ENCODE results near the gene CLCNKA. TPM values are rescaled to one million over a fixed set of nuclear protein-coding genes. Genes with fewer than 3 reads are reported as not detected.
A peak's percentile ranks its signal among the peaks of the same experiment; 100 is the strongest.

Gene CLCNKA
- total RNA-seq, 1 donor from 2014 or later: 2.2 TPM

DNA sequence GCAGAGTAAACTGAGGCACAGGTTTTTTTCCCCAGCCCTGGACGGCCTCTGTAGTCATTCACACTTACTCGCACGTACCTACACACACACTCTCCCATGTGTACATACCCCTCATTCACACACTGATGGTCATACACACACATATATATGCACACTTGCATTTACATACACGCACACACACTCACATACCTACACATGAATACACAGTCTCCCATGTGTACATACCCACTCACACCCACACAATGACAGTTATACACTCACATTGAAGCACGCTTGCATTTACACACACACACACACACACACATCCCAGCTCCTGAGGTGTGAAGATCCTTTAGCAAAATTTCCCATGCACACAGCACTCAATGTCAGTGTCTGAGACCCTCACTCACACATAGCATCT lies 52.4 kb downstream of the CLCNKA start:
- TF ChIP-seq, protein P1, sequence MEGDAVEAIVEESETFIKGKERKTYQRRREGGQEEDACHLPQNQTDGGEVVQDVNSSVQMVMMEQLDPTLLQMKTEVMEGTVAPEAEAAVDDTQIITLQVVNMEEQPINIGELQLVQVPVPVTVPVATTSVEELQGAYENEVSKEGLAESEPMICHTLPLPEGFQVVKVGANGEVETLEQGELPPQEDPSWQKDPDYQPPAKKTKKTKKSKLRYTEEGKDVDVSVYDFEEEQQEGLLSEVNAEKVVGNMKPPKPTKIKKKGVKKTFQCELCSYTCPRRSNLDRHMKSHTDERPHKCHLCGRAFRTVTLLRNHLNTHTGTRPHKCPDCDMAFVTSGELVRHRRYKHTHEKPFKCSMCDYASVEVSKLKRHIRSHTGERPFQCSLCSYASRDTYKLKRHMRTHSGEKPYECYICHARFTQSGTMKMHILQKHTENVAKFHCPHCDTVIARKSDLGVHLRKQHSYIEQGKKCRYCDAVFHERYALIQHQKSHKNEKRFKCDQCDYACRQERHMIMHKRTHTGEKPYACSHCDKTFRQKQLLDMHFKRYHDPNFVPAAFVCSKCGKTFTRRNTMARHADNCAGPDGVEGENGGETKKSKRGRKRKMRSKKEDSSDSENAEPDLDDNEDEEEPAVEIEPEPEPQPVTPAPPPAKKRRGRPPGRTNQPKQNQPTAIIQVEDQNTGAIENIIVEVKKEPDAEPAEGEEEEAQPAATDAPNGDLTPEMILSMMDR (IDR thresholded peaks at IDR 0.05; ENCODE audit: unreplicated experiment): no peak
- H3K36me3 Mint-ChIP-seq (ENCODE audit: insufficient read depth): no peaks in the 10 kb centered on the region
- peaks cover 7% of the 10 kb centered on the region for H3K4me1 Mint-ChIP-seq (ENCODE audit: low read depth)
- peak overlapping the region; percentile 67 for H3K4me3 Mint-ChIP-seq (ENCODE audit: low read depth)
- no peak for DNase-seq (ENCODE audit: low spot score, unreplicated experiment)
- H3K9me3 Mint-ChIP-seq (ENCODE audit: low read depth): no peaks in the 10 kb centered on the region
- peaks cover 19% of the 10 kb centered on the region for H3K27me3 Mint-ChIP-seq
- H3K27ac Mint-ChIP-seq: no peak overlapping the region

DNA sequence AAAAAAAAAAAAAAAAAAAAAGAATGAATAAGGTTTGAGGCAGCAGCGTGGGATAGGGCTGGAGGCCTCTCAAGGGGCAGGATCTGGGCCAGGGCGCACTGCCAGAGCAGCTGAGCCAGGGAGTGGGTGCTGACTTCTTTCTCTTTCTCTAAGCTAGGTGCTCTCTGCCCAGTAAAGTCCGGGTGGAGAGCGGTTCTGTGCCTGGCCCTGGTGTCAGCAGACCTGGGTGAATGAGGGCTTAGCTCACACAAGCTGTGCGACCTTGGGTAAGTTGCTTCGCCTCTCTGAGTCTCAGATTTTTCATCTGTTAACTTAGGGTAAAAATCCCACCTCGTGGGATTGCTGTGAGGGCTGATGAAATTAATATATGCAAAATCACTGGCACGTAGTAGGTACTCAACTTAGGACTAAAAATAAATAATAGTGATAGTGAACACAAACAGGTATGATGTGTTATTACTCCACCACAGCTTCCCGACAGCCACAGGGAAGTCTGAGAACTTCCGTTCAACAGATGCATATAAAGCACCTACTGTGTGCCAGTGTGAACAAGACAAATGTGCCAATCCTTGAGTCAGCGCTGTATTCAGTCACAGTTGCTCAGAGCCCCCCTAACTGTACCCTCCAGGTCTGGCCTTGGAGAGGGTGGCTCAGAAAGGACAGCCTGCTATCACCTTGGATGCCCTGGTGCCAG lies 53.6 kb downstream of the CLCNKA start:
- Mint-ChIP-seq H3K27me3 (peaks cover 19% of the 10 kb centered on the region), H3K9me3 (ENCODE audit: low read depth) (no peaks in the 10 kb centered on the region), H3K4me3 (ENCODE audit: low read depth) (no peak overlapping the region), H3K27ac (no peak overlapping the region), H3K4me1 (ENCODE audit: low read depth) (peaks cover 7% of the 10 kb centered on the region), H3K36me3 (ENCODE audit: insufficient read depth) (no peaks in the 10 kb centered on the region)
- TF ChIP-seq, protein P1 (IDR thresholded peaks at IDR 0.05; ENCODE audit: unreplicated experiment): no peak
- no peak for DNase-seq (ENCODE audit: low spot score, unreplicated experiment)

DNA sequence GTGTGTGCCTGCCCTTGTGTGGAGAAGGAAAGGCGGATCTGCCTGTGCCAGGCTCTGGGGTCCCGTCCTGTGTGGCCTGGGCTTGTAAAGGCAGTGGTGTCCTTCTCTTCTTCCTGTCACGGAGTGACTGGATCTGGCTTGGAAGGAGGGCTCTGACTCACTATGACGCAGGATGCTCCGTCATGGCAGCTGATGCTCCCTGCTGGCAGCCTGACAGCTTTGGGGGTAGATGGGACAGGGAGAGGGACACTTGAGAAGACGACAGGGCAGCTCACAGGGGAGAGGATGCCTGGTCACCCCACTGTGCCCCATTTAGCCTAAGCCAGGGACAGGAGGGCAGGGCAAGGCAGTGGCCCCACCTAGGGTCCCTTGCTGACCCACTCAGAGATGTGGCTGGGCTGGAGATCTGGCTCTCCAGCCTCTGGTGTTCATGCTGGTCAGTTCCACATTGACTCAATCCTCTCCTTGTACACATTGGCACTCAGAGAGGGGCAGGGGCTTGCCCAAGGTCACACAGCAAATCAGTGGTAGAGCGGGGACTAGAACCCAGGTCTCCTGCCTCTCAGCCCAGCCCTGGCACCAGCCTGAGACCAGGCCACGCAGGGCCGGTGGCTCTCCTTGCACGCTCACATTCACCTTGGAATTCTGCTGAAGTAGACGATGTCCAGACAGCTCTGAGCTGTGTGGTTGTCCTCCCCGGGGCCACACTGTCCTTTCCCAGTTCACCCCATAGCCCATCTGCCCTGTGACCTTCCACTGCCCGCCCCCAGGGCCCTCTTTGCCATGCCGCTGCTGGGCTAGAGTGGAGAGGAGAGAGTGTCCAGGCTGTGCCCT lies 54.4 kb downstream of the CLCNKA start:
- Mint-ChIP-seq H3K9me3 (ENCODE audit: low read depth) (no peaks in the 10 kb centered on the region), H3K27me3 (peaks cover 19% of the 10 kb centered on the region)

DNA sequence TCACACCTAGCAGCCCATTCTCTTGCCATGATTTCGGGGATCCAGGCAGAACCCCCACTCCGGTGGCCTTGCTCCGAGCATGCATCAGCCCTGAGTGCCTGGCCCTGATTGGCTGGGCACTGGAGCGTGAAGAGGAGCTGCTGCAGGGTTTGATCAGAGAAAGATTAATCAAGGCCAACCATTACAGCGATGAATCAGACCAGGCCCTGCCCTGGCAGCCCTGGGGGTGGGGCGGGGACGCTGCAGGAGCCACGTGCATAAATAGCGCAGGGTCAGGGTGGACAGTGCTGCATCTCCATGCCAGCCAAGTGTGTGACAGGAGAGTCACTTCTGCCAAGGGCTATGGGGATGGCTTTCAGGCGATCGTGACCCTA lies 55.0 kb downstream of the CLCNKA start:
- peaks cover 7% of the 10 kb centered on the region for H3K4me1 Mint-ChIP-seq (ENCODE audit: low read depth)
- H3K9me3 Mint-ChIP-seq (ENCODE audit: low read depth): no peaks in the 10 kb centered on the region
- H3K27me3 Mint-ChIP-seq: peaks cover 19% of the 10 kb centered on the region
- H3K4me3 Mint-ChIP-seq (ENCODE audit: low read depth): no peak overlapping the region
- TF ChIP-seq, protein P1 (IDR thresholded peaks at IDR 0.05; ENCODE audit: unreplicated experiment): no peak
- no peak for DNase-seq (ENCODE audit: low spot score, unreplicated experiment)
- no peak overlapping the region for H3K27ac Mint-ChIP-seq
- H3K36me3 Mint-ChIP-seq (ENCODE audit: insufficient read depth): no peaks in the 10 kb centered on the region

More for the DNA sequence above, 54.4 kb downstream of the CLCNKA start:
- H3K4me3 Mint-ChIP-seq (ENCODE audit: low read depth): no peak overlapping the region
- peaks cover 7% of the 10 kb centered on the region for H3K4me1 Mint-ChIP-seq (ENCODE audit: low read depth)
- TF ChIP-seq, protein P1 (IDR thresholded peaks at IDR 0.05; ENCODE audit: unreplicated experiment): no peak
- DNase-seq (ENCODE audit: low spot score, unreplicated experiment): no peak
- no peak overlapping the region for H3K27ac Mint-ChIP-seq
- H3K36me3 Mint-ChIP-seq (ENCODE audit: insufficient read depth): no peaks in the 10 kb centered on the region

DNA sequence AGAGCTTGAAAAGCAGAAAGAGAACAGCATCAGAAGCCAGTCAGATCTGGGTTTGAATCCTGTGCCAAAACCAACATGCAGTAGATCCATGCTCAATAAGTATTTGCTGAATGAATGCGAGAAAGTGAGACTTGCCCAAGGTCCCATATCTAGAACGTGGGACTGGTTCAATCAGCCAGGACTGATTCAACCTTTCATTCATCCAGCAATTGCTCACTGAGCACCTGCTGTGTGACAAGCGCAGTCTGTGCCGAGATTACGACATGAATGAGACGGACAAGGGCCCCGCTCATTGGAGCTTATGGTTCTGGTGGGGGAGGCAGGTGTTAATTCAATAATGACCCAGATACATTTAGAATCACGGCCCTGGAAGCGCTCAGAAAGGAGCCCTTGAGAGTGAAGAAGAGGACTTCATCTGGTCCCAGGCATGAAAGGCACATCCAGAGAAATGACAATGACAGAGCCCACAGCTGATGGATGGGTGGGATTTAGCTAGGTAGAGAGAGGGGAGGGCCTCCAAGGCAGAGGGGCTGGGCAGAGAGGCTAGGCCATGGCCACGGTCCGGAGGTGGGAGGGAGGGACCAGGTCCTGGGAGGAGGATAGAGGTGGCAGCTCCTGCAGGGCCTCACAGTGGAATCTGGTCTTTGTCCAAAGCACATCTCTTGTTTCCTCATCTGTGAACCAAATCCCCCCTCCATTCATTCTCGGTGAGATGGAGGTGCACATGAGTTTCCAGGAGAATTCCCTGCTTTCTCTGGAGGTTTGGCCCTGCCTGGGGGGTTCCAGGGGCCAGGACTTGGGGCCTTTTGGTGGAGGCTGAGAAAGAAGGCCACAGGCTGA lies 55.8 kb downstream of the CLCNKA start:
- Mint-ChIP-seq H3K4me3 (ENCODE audit: low read depth) (no peak overlapping the region), H3K27ac (no peak overlapping the region), H3K9me3 (ENCODE audit: low read depth) (no peaks in the 10 kb centered on the region), H3K4me1 (ENCODE audit: low read depth) (peaks cover 7% of the 10 kb centered on the region), H3K27me3 (peaks cover 15% of the 10 kb centered on the region), H3K36me3 (ENCODE audit: insufficient read depth) (no peaks in the 10 kb centered on the region)
- no peak for DNase-seq (ENCODE audit: low spot score, unreplicated experiment)
- TF ChIP-seq, protein P1 (IDR thresholded peaks at IDR 0.05; ENCODE audit: unreplicated experiment): no peak

Data from progenitor cell of endocrine pancreas (in vitro differentiated cells).